Endothelial cell of umbilical vein (primary cell): ENCODE data around the gene CNOT1. TPM values are rescaled to one million over a fixed set of nuclear protein-coding genes. Genes with fewer than 3 reads are reported as not detected.

ENCODE experiments used
- BruUV-seq: library from RNA; stranded (reverse); fragments of 400-500 nt; replicated peaks from 2 replicates; lab custom pipeline; 2021; lab: Mats Ljungman, UMichigan
- CTCF ChIA-PET: fragments of 300-600, 350-600 bp; sonication (Branson Sonifier 250); formaldehyde crosslinking; loops from one replicate; lab custom pipeline; 2021; ENCODE audit warnings: antibody characterized with exemption, inconsistent platforms; lab: Charles Lee
- POLR2A ChIA-PET: fragments of 300-600, 350-600 bp; sonication (Branson Sonifier 250); formaldehyde crosslinking; loops from one replicate; lab custom pipeline; 2021; ENCODE audit warnings: antibody characterized with exemption, inconsistent platforms; lab: Charles Lee
- DNase-seq: peaks from one replicate; pipeline ENCODE4 v3.0.0-alpha.2; 2011; ENCODE audit warnings: low read depth, low spot score
- FAIRE-seq: peaks from 2 replicates; lab custom pipeline; 2011; peaks lifted over from hg19 to GRCh38; lab: Jason Lieb, UNC
- H2AFZ ChIP-seq: 2 replicates; pipeline ENCODE4 v1.6.0; 2012; ENCODE audit warnings: low read depth, low read length, control low read depth, inconsistent platforms
- H3K27ac ChIP-seq: 2 replicates; pipeline ENCODE4 v1.5.1; 2011; ENCODE audit warnings: low read depth, mild to moderate bottlenecking, control low read depth, low read length, moderate library complexity; ENCODE audit not compliant: insufficient read depth
- H3K27me3 ChIP-seq, 2 experiments: 2 replicates each; pipeline versions ENCODE4 v1.6.0 to v1.6.1; 2011; ENCODE audit warnings: low read length in 2 of 2, mixed read lengths in 1 of 2; ENCODE audit not compliant: control insufficient read depth in 2 of 2, insufficient read depth in 2 of 2
- H3K36me3 ChIP-seq, 2 experiments: 2 replicates in 1 of 2; 3 replicates in 1 of 2; pipeline ENCODE4 v1.5.1; 2011; ENCODE audit warnings: low read length in 2 of 2, mild to moderate bottlenecking in 1 of 2, moderate library complexity in 1 of 2; ENCODE audit not compliant: control insufficient read depth in 2 of 2, insufficient read depth in 2 of 2; ENCODE audit errors: extremely low read depth in 1 of 2
- H3K4me1 ChIP-seq: 3 replicates; pipeline ENCODE4 v1.5.1; 2011; ENCODE audit warnings: mild to moderate bottlenecking, low read length; ENCODE audit not compliant: control insufficient read depth, insufficient read depth; ENCODE audit errors: extremely low read depth
- H3K4me2 ChIP-seq: 2 replicates; pipeline ENCODE4 v1.6.1; 2011; ENCODE audit warnings: low read length, control low read depth, mixed read lengths; ENCODE audit not compliant: insufficient read depth
- H3K4me3 ChIP-seq, 3 experiments: fragments of 200-600 bp in 1 of 3; sonication (generic), shearing (Covaris generic) in 1 of 3; replicated peaks in 1 of 3; 2 replicates each; pipeline ENCODE4 v1.5.1; 2011 to 2016; ENCODE audit warnings: control low read depth in 3 of 3, low read length in 3 of 3, mild to moderate bottlenecking in 2 of 3, inconsistent platforms in 1 of 3, low read depth in 1 of 3, moderate library complexity in 1 of 3; ENCODE audit not compliant: insufficient read depth in 1 of 3
- H3K79me2 ChIP-seq: 2 replicates; pipeline ENCODE4 v1.6.0; 2012; ENCODE audit warnings: low read length, inconsistent platforms; ENCODE audit not compliant: control insufficient read depth, insufficient read depth
- H3K9ac ChIP-seq: replicated peaks from 2 replicates; pipeline ENCODE3; 2011; ENCODE audit warnings: low read length, control low read depth; ENCODE audit not compliant: insufficient read depth; ENCODE audit errors: extremely low read depth
- H3K9me1 ChIP-seq: replicated peaks from 3 replicates; pipeline ENCODE4 v1.6.0; 2011; ENCODE audit warnings: mild to moderate bottlenecking, low read length; ENCODE audit not compliant: control insufficient read depth, insufficient read depth; ENCODE audit errors: extremely low read depth
- H3K9me3 ChIP-seq: replicated peaks from 2 replicates; pipeline ENCODE4 v1.5.1; 2012; ENCODE audit warnings: low read length, inconsistent platforms; ENCODE audit not compliant: control insufficient read depth, insufficient read depth
- H4K20me1 ChIP-seq: replicated peaks from 2 replicates; pipeline ENCODE3; 2011; ENCODE audit warnings: mild to moderate bottlenecking, low read length; ENCODE audit not compliant: control insufficient read depth, insufficient read depth; ENCODE audit errors: extremely low read depth
- CTCF ChIP-seq, 2 donors: IDR thresholded peaks; 1 replicate in 1 of 2; 2 replicates in 1 of 2; pipeline ENCODE4 v1.5.1; 2011; ENCODE audit warnings: low read length in 2 of 2, mild to moderate bottlenecking in 2 of 2, moderate library complexity in 2 of 2, control low read depth in 1 of 2, inconsistent platforms in 1 of 2, low read depth in 1 of 2; ENCODE audit not compliant: insufficient read depth in 1 of 2; ENCODE audit errors: extremely low read depth in 1 of 2
- EZH2 ChIP-seq: IDR thresholded peaks from 2 replicates; pipeline ENCODE4 v1.6.1; 2012; ENCODE audit warnings: borderline replicate concordance, low read depth, mild to moderate bottlenecking, moderate library complexity, low read length, inconsistent platforms; ENCODE audit not compliant: severe bottlenecking
- FOS ChIP-seq: IDR thresholded peaks from 2 replicates; pipeline ENCODE4 v1.6.1; 2011; ENCODE audit warnings: mild to moderate bottlenecking, low read length, moderate library complexity, borderline replicate concordance; ENCODE audit not compliant: insufficient read depth
- GATA2 ChIP-seq: IDR thresholded peaks from 2 replicates; pipeline ENCODE4 v1.7.0; 2011; ENCODE audit warnings: low read depth, mild to moderate bottlenecking, moderate library complexity, mixed read lengths, low read length; ENCODE audit not compliant: insufficient read length, insufficient read depth
- JUN ChIP-seq: IDR thresholded peaks from 2 replicates; pipeline ENCODE4 v1.6.1; 2011; ENCODE audit warnings: borderline replicate concordance, low read depth; ENCODE audit not compliant: insufficient read length, insufficient read depth
- MYC ChIP-seq: IDR thresholded peaks from one replicate; pipeline ENCODE4 v1.6.1; 2011; ENCODE audit warnings: mild to moderate bottlenecking, low read depth, low read length
- POLR2A ChIP-seq: IDR thresholded peaks from 2 replicates; pipeline ENCODE4 v1.6.1; 2012; ENCODE audit warnings: low read depth, mild to moderate bottlenecking, control low read depth, low read length
- POLR2AphosphoS5 ChIP-seq: IDR thresholded peaks from 2 replicates; pipeline ENCODE4 v1.6.1; 2012; ENCODE audit warnings: low read depth, mild to moderate bottlenecking, control low read depth, low read length, moderate library complexity; ENCODE audit not compliant: insufficient read depth
- dilution Hi-C: fragments of 300-500 bp; cut with MboI; formaldehyde crosslinking; loops from one replicate; pipeline ENCODE4 v1.15.0; 2019; ENCODE audit warnings: low sequenced_read_pairs; ENCODE audit not compliant: extremely low pct_ligation_motif_present
- intact Hi-C: fragments of 100-400 bp; cut with micrococcal nuclease; formaldehyde crosslinking; loops from one replicate; pipeline ENCODE4 v1.10.0; 2022
- polyA plus RNA-seq, 4 experiments: library from polyadenylated mRNA; depleted of rRNA in 3 of 4; stranded (reverse) in 3 of 4; unstranded in 1 of 4; fragments of >200 nt; gene quantifications; 2 replicates each; pipeline versions ENCODE4 v1.2.1 to v1.2.3, GENCODE V29; 2011 to 2012; ENCODE audit warnings: missing spikeins in 1 of 4
- total RNA-seq: library from RNA; stranded (reverse); gene quantifications from 2 replicates; pipeline ENCODE4 v1.2.3, GENCODE V29; 2021
- TF ChIP-seq, protein P1 (sequence below): IDR thresholded peaks from 2 replicates; pipeline ENCODE4 v1.6.1; 2011; ENCODE audit not compliant: insufficient read depth, insufficient read length

Gene CNOT1
- total and polyA plus RNA-seq, 2 donors (not counting 3 experiments of a cell fraction or from before 2014, with no cell fraction given) = 142 to 151 TPM

DNA sequence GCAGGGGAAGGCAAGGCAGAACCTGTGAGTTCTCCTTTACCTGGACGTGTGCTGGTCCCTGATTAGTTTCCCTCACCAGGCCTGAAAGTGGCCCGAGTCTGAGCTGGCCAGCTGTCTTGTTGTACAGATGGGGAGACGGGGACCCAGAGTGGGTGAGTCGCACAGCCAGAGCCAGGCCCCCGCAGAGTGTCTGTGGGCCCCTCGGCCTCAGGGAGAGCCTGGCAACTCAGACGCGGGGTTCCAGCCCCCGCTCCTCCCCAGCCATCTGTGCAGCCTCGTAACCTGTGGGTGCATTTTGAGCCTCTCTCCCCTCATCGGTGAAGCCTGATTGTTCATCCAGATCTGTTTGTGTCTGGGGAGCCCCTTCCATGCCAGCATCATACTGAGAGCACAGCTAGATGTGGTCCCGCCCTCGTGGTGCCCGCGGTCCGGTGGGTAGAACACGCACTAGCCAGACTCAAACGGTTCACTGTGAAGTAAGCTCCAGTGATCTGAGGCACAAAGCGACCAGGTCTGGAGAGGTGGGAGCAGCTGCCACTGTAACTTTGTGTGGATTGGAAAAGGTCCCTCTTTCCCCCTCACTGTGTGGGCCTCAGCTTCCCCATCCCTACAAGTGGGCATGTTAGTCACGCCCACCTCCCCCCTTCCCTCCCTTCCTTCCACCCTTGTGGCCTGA is 135.7 kb downstream of the CNOT1 start:
- intact Hi-C loops (no loop called here), dilution Hi-C loops (no loop called here)
- FAIRE-seq = no peak
- Histone ChIP-seq H3K9me1 (no peaks in the 10 kb centered on the region), H3K27me3 (no peaks in the 10 kb centered on the region), H4K20me1 (no peaks in the 10 kb centered on the region), H3K36me3 (peaks cover 0 to 2% of the 10 kb centered on the region in 2 experiments), H2AFZ (no peak overlapping the region), H3K79me2 (no peaks in the 10 kb centered on the region), H3K4me1 (no peaks in the 10 kb centered on the region), H3K9ac (no peak overlapping the region), H3K27ac (no peak overlapping the region), H3K4me2 (no peak overlapping the region), H3K9me3 (no peaks in the 10 kb centered on the region), H3K4me3 (no peak overlapping the region)
- ChIA-PET POLR2A (no interaction called here), CTCF (interaction anchor here (0.7 to 4.4 kb wide), 5 partner anchors 21 to 262 kb away, joined by 3 to 28 read pairs (median 17); no protein-coding TSS in a partner anchor)
- no peak for DNase-seq
- no peak for TF ChIP-seq MYC
- no peak for TF ChIP-seq GATA2
- TF ChIP-seq POLR2A = no peak
- TF ChIP-seq FOS = no peak
- TF ChIP-seq EZH2 = no peak
- TF ChIP-seq CTCF (IDR thresholded peaks at IDR 0.05; ENCODE audit: extremely low read depth in 1 of 2, insufficient read depth in 1 of 2, low read depth in 1 of 2, low read length in 2 of 2) = no peak
- TF ChIP-seq JUN = no peak
- TF ChIP-seq POLR2AphosphoS5 = no peak
- TF ChIP-seq, protein P1, sequence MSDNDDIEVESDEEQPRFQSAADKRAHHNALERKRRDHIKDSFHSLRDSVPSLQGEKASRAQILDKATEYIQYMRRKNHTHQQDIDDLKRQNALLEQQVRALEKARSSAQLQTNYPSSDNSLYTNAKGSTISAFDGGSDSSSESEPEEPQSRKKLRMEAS = no peak
- BruUV-seq = no TSS peak
